T-cell (primary cell): ENCODE results near the gene FAM20C. TPM values are rescaled to one million over a fixed set of nuclear protein-coding genes. Genes with fewer than 3 reads are reported as not detected.
"Not testable (repeated sequence)": the region's sequence is repeated elsewhere in the genome, so short reads cannot be mapped to it uniquely, and the experiment has no call there.

Source experiments
- ATAC-seq, 4 experiments: fragments of 200-7000 bp in 3 of 4; fragments of 150-1000 bp in 1 of 4; cut with Tn5 transposase; replicated peaks in 1 of 4; 1 replicate in 3 of 4; 2 replicates in 1 of 4; pipeline ENCODE4 v1.10.0; 2021; ENCODE audit warnings: moderate library complexity in 3 of 4, mild to moderate bottlenecking in 2 of 4, moderate number of reproducible peaks in 1 of 4
- CTCF ChIA-PET, 2 donors: fragments of 300-600 bp; sonication (Branson Sonifier 250); formaldehyde crosslinking; loops; one replicate each; lab custom pipeline; 2022; ENCODE audit warnings: antibody characterized with exemption in 2 of 2; lab: Charles Lee
- POLR2A ChIA-PET, 2 donors: fragments of 300-600 bp; sonication (Branson Sonifier 250); formaldehyde crosslinking; loops; one replicate each; lab custom pipeline; 2022; ENCODE audit warnings: antibody characterized with exemption in 2 of 2; lab: Charles Lee
- DNase-seq, 35 experiments: peaks; one replicate each; pipeline versions ENCODE4 v3.0.0 to v3.0.0-alpha.2; 2013 to 2023
- H3K27ac ChIP-seq: one replicate; pipeline ENCODE4 v1.5.1; 2013; ENCODE audit warnings: low read length
- H3K27me3 ChIP-seq, 2 experiments: replicated peaks in 1 of 2; 1 replicate in 1 of 2; 2 replicates in 1 of 2; pipeline versions ENCODE4 v1.6.1 to v1.7.0; 2013; ENCODE audit warnings: low read length in 1 of 2, mixed read lengths in 1 of 2; ENCODE audit not compliant: control insufficient read depth in 2 of 2, insufficient read depth in 2 of 2; ENCODE audit errors: extremely low read depth in 1 of 2
- H3K36me3 ChIP-seq, 2 donors: 1 replicate in 1 of 2; 2 replicates in 1 of 2; pipeline versions ENCODE4 v1.6.1 to v1.7.0; 2013; ENCODE audit warnings: low read length in 1 of 2; ENCODE audit not compliant: control insufficient read depth in 2 of 2, insufficient read depth in 1 of 2; ENCODE audit errors: extremely low read depth in 1 of 2
- H3K4me1 ChIP-seq, 2 experiments: 1 replicate in 1 of 2; 2 replicates in 1 of 2; pipeline versions ENCODE4 v1.6.1 to v1.7.0; 2013; ENCODE audit warnings: low read length in 2 of 2, mixed read lengths in 1 of 2; ENCODE audit not compliant: insufficient read depth in 2 of 2, control insufficient read depth in 1 of 2; ENCODE audit errors: extremely low read depth in 1 of 2
- H3K4me3 ChIP-seq, 2 donors: 1 replicate in 1 of 2; 2 replicates in 1 of 2; pipeline versions ENCODE4 v1.5.1 to v1.7.0; 2013; ENCODE audit warnings: mild to moderate bottlenecking in 2 of 2, low read length in 1 of 2, moderate library complexity in 1 of 2; ENCODE audit not compliant: control insufficient read depth in 1 of 2; ENCODE audit errors: extremely low read depth in 1 of 2
- H3K9me3 ChIP-seq: 2 replicates; pipeline ENCODE4 v1.7.0; 2013
- H3K27ac Mint-ChIP-seq, 2 donors: one replicate each; pipeline ENCODE4 v1.8.0; 2020 to 2021; ENCODE audit warnings: mild to moderate bottlenecking in 2 of 2, mixed read lengths in 2 of 2
- H3K27me3 Mint-ChIP-seq, 2 donors: one replicate each; pipeline ENCODE4 v1.8.0; 2021 to 2022; ENCODE audit warnings: mixed read lengths in 2 of 2
- H3K36me3 Mint-ChIP-seq: one replicate; pipeline ENCODE4 v1.8.0; 2021; ENCODE audit warnings: mixed read lengths
- H3K4me1 Mint-ChIP-seq, 3 donors: one replicate each; pipeline ENCODE4 v1.8.0; 2020 to 2022; ENCODE audit warnings: mixed read lengths in 3 of 3, mild to moderate bottlenecking in 1 of 3
- H3K4me3 Mint-ChIP-seq, 3 donors: one replicate each; pipeline ENCODE4 v1.8.0; 2020 to 2022; ENCODE audit warnings: mild to moderate bottlenecking in 3 of 3, mixed read lengths in 3 of 3, moderate library complexity in 3 of 3
- H3K9me3 Mint-ChIP-seq, 3 donors: one replicate each; pipeline ENCODE4 v1.8.0; 2020 to 2022; ENCODE audit warnings: mixed read lengths in 3 of 3
- WGBS: methylation state at CpG from one replicate; pipeline ENCODE4 v1.1.5; 2013; ENCODE audit warnings: missing lambda C conversion rate; ENCODE audit not compliant: insufficient coverage; 5-methylcytosine and 5-hydroxymethylcytosine counted together
- total RNA-seq, 35 experiments: library from RNA in 6 of 35; stranded (reverse) in 6 of 35; fragments of 120-200 nt in 1 of 35; gene quantifications; one replicate each; pipeline versions ENCODE4 v1.2.1 to v1.2.4 and lab custom pipeline; 2013 to 2026

FAM20C gene
- total RNA-seq, 5 donors from 2014 or later (not counting 1 experiment from before 2014, with no cell fraction given), result 0.18 to 2.0 (median 1.2) TPM

DNA sequence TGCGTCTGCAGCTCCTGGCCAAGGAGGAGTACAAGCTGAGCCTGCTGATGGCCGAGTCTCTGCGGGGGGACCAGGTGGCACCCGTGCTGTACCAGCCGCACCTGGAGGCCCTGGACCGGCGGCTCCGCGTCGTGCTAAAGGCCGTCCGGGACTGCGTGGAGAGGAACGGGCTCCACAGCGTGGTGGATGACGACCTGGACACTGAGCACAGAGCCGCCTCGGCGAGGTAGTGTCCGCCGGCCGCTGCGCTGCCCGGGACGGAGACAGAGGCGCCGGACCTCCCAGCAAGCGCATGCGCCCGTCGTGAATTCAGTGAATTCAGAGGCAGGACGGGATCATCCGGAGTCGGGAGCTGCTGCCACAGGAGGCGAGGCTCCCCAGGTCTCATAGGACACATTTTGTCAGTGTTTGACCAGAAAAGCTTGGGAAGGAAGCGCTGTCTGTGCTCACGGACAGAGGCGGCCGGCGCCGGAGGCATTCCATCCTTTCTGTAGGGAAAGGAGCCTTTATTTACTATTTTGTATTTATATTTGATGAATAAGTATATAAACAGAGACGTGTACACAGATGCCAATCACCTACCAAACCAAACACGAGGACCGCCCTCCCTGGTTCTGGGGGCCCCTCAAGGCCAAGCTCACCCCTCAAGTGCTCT, 67.5 kb downstream of the FAM20C start:
- no peak for DNase-seq
- POLR2A ChIA-PET, result no interaction called here

DNA sequence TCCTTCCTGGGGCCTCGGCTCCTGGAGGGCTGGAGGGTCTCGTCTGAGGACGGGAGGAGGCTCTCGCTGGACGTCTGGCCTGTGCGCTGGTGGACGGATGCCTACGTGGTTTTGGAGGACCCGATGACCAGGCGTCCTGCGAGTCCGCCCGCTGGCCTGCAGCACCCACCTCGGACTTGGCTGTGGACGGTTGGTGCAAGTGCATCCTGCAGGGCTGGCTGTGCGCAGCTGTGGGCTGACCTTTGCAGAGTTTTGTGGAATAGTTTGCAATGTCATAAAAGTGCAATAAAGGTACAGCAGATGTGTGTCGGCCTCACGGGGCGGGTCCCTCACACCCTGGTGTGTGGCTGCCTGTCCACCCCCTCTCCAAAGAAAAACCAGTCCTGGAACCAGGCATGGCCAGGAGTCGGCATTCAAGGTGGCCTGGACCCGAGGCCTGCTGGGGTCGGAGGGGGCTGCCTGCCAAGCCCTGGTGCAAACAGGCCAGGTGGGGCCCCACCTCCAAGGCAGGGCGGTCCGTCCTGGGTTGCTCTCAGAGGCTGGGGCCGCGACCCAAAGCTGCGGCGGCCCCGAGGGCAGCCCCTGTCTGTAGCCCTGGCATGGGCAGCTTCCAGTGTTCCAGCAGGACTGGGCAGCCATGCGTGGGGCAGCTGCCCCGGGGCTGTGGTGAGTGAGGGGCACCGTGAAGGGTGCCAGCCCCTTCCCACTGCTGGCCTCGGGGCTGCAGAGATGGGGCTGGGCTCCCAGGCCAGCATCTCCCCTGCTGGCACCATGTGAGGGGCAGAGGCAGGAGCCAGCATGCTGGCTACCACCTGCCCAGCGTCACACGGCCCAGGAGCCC, 68.3 kb downstream of the FAM20C start:
- no peaks in the 10 kb centered on the region for H3K27me3 Mint-ChIP-seq
- H3K36me3 Mint-ChIP-seq, result no peaks in the 10 kb centered on the region
- no peak overlapping the region for H3K4me3 Mint-ChIP-seq
- Histone ChIP-seq H3K27ac (no peak overlapping the region), H3K4me1 (peaks cover 0 to 3% of the 10 kb centered on the region in 2 experiments), H3K4me3 (no peak overlapping the region), H3K36me3 (no peaks in the 10 kb centered on the region), H3K27me3 (peaks cover 0 to 7% of the 10 kb centered on the region in 2 experiments), H3K9me3 (no peaks in the 10 kb centered on the region)
- 90% methylated on average over 34 of the region's 35 CpGs for WGBS
- H3K4me1 Mint-ChIP-seq, result peaks cover 0 to 12% (median 0%) of the 10 kb centered on the region in 3 donors
- POLR2A ChIA-PET, result no interaction called here
- peaks cover 0 to 4% (median 0%) of the 10 kb centered on the region in 3 donors for H3K9me3 Mint-ChIP-seq
- DNase-seq (no peak), ATAC-seq (no peak)
- CTCF ChIA-PET, result no interaction called here
- H3K27ac Mint-ChIP-seq, result no peak overlapping the region

More for the DNA sequence above, 67.5 kb downstream of the FAM20C start:
- H3K27me3 ChIP-seq, result peaks cover 0 to 13% of the 10 kb centered on the region in 2 experiments
- H3K36me3 ChIP-seq, result no peaks in the 10 kb centered on the region
- H3K4me1 ChIP-seq, result peaks cover 0 to 3% of the 10 kb centered on the region in 2 experiments
- ATAC-seq, result no peak
- CTCF ChIA-PET, result no interaction called here
- Mint-ChIP-seq H3K27ac (no peak overlapping the region), H3K27me3 (peaks cover 0 to 4% of the 10 kb centered on the region in 2 donors), H3K36me3 (no peaks in the 10 kb centered on the region), H3K4me3 (no peak overlapping the region), H3K9me3 (peaks cover 0 to 4% (median 0%) of the 10 kb centered on the region in 3 donors), H3K4me1 (peaks cover 0 to 12% (median 0%) of the 10 kb centered on the region in 3 donors)
- WGBS, result 96% methylated on average over 35 of the region's 44 CpGs
- no peak overlapping the region for H3K27ac ChIP-seq
- H3K9me3 ChIP-seq, result no peaks in the 10 kb centered on the region
- H3K4me3 ChIP-seq, result no peak overlapping the region

- Histone ChIP-seq H3K4me1 (peaks cover 0 to 3% of the 10 kb centered on the region in 2 experiments), H3K4me3 (no peak overlapping the region), H3K36me3 (no peaks in the 10 kb centered on the region), H3K27ac (no peak overlapping the region), H3K9me3 (no peaks in the 10 kb centered on the region), H3K27me3 (peaks cover 0 to 6% of the 10 kb centered on the region in 2 experiments)
- DNase-seq (no peak), ATAC-seq (no peak)
- Mint-ChIP-seq H3K27me3 (no peaks in the 10 kb centered on the region), H3K36me3 (no peaks in the 10 kb centered on the region), H3K27ac (no peak overlapping the region), H3K4me3 (peak overlapping the region in 1 of 3 donors; percentile 33), H3K4me1 (peaks cover 0 to 12% (median 0%) of the 10 kb centered on the region in 3 donors), H3K9me3 (peaks cover 0 to 4% (median 0%) of the 10 kb centered on the region in 3 donors)
- POLR2A ChIA-PET, result no interaction called here
- WGBS, result 94% methylated on average over 29 of the region's 32 CpGs
- CTCF ChIA-PET, result no interaction called here
Measured at GRCh38 chr7:261341-262250, 69.2 kb downstream of the FAM20C start.

DNA sequence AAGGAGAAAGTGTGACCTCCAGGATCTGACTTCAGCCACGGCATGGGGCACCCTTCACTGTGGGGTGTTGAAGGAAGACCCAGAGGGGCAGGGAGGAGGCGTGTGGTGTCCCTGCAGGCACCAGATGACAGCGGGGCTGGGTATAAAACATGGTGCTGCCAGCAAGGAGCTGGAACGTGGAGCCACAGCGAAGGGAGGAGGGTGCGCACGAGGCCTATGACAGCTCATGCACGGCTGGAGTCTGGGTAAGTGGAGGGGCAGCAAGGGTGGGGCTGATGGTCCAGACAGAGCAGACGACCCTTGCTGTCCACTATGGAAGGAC, 69.8 kb downstream of the FAM20C start:
- H3K4me3 ChIP-seq, result no peak overlapping the region
- no peaks in the 10 kb centered on the region for H3K36me3 ChIP-seq
- H3K27ac ChIP-seq, result no peak overlapping the region
- ChIA-PET POLR2A (no interaction called here), CTCF (no interaction called here)
- peak overlapping the region in 1 of 2 donors; percentile 53 for H3K27ac Mint-ChIP-seq
- H3K4me1 ChIP-seq, result peaks cover 0 to 3% of the 10 kb centered on the region in 2 experiments
- DNase-seq, result no peak
- peaks cover 0 to 3% of the 10 kb centered on the region in 2 experiments for H3K27me3 ChIP-seq
- no peaks in the 10 kb centered on the region for H3K27me3 Mint-ChIP-seq
- peak overlapping the region in 1 of 3 donors; percentile 33 for H3K4me3 Mint-ChIP-seq
- H3K36me3 Mint-ChIP-seq, result no peaks in the 10 kb centered on the region
- peaks cover 0 to 4% (median 0%) of the 10 kb centered on the region in 3 donors for H3K9me3 Mint-ChIP-seq
- ATAC-seq, result no peak
- WGBS, result 98% methylated on average over 9 of the region's 9 CpGs
- H3K9me3 ChIP-seq, result no peaks in the 10 kb centered on the region
- peaks cover 0 to 12% (median 0%) of the 10 kb centered on the region in 3 donors for H3K4me1 Mint-ChIP-seq

DNA sequence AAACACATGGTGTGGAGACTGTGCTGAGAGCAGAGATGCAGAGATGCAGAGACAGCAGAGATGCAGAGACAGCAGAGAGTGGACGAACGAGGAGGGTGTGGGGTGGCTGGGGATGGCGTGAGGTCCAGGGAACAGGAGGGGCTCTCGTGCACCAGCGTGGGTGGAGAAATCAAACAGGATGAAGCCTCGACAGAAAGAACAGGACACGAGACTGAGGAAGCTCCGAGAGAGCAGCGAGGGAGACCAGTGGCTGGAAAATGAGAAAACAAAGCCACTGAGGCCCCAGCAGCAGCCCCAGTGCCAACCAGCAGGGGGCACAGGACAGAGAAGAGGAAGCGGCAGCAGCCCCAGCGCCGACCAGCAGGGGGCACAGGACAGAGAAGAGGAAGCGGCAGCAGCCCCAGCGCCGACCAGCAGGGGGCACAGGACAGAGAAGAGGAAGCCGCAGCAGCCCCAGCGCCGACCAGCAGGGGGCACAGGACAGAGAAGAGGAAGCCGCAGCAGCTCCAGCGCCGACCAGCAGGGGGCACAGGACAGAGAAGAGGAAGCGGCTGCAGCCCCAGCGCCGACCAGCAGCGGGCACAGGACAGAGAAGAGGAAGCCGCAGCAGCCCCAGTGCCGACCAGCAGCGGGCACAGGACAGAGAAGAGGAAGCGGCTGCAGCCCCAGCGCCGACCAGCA, 70.4 kb downstream of the FAM20C start:
- CTCF ChIA-PET, H3K27me3 Mint-ChIP-seq: not testable (repeated sequence)
- peaks cover 0 to 12% (median 0%) of the 10 kb centered on the region in 3 donors for H3K4me1 Mint-ChIP-seq

More for the DNA sequence above, 70.4 kb downstream of the FAM20C start:
- Mint-ChIP-seq H3K4me3 (peak overlapping the region in 1 of 3 donors; percentile 33), H3K27ac (peak overlapping the region in 1 of 2 donors; percentile 53)
- WGBS, result 97% methylated on average over 9 of the region's 31 CpGs
- H3K36me3 Mint-ChIP-seq, H3K4me3 ChIP-seq, H3K4me1 ChIP-seq, H3K36me3 ChIP-seq, H3K9me3 ChIP-seq, H3K9me3 Mint-ChIP-seq, H3K27ac ChIP-seq, H3K27me3 ChIP-seq, POLR2A ChIA-PET, ATAC-seq: not testable (repeated sequence)
- peak in 22 of 35 experiments; percentile 6 to 60 (median 42) for DNase-seq
